ENCODE measurements around the gene EMILIN2.

The EMILIN2 gene

GRCh38 chr18:2963048-2963447, 116.2 kb downstream of the EMILIN2 start:
- TF ChIP-seq CTCF (IDR thresholded peaks at IDR 0.05; ENCODE audit: low read depth, low read length) = no peak
- no peak overlapping the region for H3K4me3 ChIP-seq (ENCODE audit: low read depth, low read length)
- in situ Hi-C loops (cut with HindIII; ENCODE audit: low sequenced_read_pairs) = no loop called here
- DNase-seq (ENCODE audit: low read depth, low spot score) = no peak

- no peak overlapping the region for H3K4me3 ChIP-seq (ENCODE audit: low read depth, low read length)
- DNase-seq (ENCODE audit: low read depth, low spot score) = no peak
- TF ChIP-seq CTCF (IDR thresholded peaks at IDR 0.05; ENCODE audit: low read depth, low read length) = no peak
- in situ Hi-C loops (cut with HindIII; ENCODE audit: low sequenced_read_pairs) = no loop called here
These were observed 117.7 kb downstream of the EMILIN2 start for GRCh38 chr18:2964361-2965010.
